Ishikawa (cell line): ENCODE measurements around the gene SLC46A2.

ENCODE experiments used
- REST ChIP-seq: IDR thresholded peaks from 2 replicates; pipeline ENCODE4 v1.6.1; 2012; ENCODE audit warnings: low read depth, mild to moderate bottlenecking
- ZBTB7A ChIP-seq: IDR thresholded peaks from 2 replicates; pipeline ENCODE4 v1.6.1; 2012; ENCODE audit warnings: low read depth

GRCh38 chr9:112842555-112842954 is 48.1 kb downstream of the SLC46A2 start:
- TF ChIP-seq REST = no peak
- TF ChIP-seq ZBTB7A = no peak
